ENCODE measurements around the gene ASTN1.
A peak's percentile ranks its signal among the peaks of the same experiment; 100 is the strongest.

The ASTN1 gene

GRCh38 chr1:177165069-177165439 is 542 bp upstream of the ASTN1 start:
- no peak overlapping the region for H3K14ac ChIP-seq (ENCODE audit: low read length in 2 of 2)
- no peak overlapping the region for H2BK12ac ChIP-seq (ENCODE audit: low read length in 2 of 2)
- no peak overlapping the region for H3K4me2 ChIP-seq (ENCODE audit: low read length, poor library complexity, severe bottlenecking)
- no peak overlapping the region for H3K23ac ChIP-seq (ENCODE audit: low read length in 2 of 2)
- H2BK120ac ChIP-seq (ENCODE audit: low read depth, low read length), result no peak overlapping the region
- no peaks in the 10 kb centered on the region for H3K9me3 ChIP-seq (ENCODE audit: control insufficient read depth, low read length)
- no peaks in the 10 kb centered on the region for H3K36me3 ChIP-seq (ENCODE audit: control insufficient read depth in 1 of 2, insufficient read depth in 2 of 2, low read depth in 1 of 2, low read length in 2 of 2)
- no peaks in the 10 kb centered on the region for H3K79me1 ChIP-seq (replicated peaks; ENCODE audit: low read length, poor library complexity, severe bottlenecking)
- H3K18ac ChIP-seq (ENCODE audit: low read depth in 1 of 2, low read length in 2 of 2), result no peak overlapping the region
- peak overlapping the region in 1 of 2 experiments; percentile 71 for H3K4me3 ChIP-seq (ENCODE audit: insufficient read depth in 1 of 2, low read depth in 1 of 2, low read length in 2 of 2)
- WGBS, result 0% methylated on average over 2 of the region's 9 CpGs
- no peak overlapping the region for H4K8ac ChIP-seq (ENCODE audit: low read length)
- no peak overlapping the region for H2AFZ ChIP-seq (ENCODE audit: low read depth, low read length)
- H2BK15ac ChIP-seq (ENCODE audit: low read depth, poor library complexity, severe bottlenecking), result no peak overlapping the region
- no peak overlapping the region for H4K91ac ChIP-seq (ENCODE audit: low read length)
- H3K27ac ChIP-seq (ENCODE audit: low read length, poor library complexity, severe bottlenecking), result no peak overlapping the region
- no peak for DNase-seq
- H2AK5ac ChIP-seq (ENCODE audit: low read length, severe bottlenecking), result no peak overlapping the region
- H3K9ac ChIP-seq (ENCODE audit: low read length), result no peak overlapping the region
- peaks cover 66 to 99% of the 10 kb centered on the region in 2 experiments for H3K27me3 ChIP-seq (ENCODE audit: control insufficient read depth in 1 of 2, insufficient read depth in 1 of 2, low read length in 2 of 2)
- no peak overlapping the region for H3K4ac ChIP-seq (ENCODE audit: low read depth in 1 of 2, low read length in 2 of 2)
- no peak overlapping the region for H2BK5ac ChIP-seq (ENCODE audit: low read depth, low read length, poor library complexity, severe bottlenecking)
- H3K4me1 ChIP-seq (ENCODE audit: control insufficient read depth, insufficient read depth, low read depth, low read length), result peaks cover 6% of the 10 kb centered on the region

GRCh38 chr1:177163844-177164379 is 600 bp downstream of the ASTN1 start:
- H4K91ac ChIP-seq (ENCODE audit: low read length), result no peak overlapping the region
- 5% methylated on average over 12 of the region's 15 CpGs for WGBS
- no peak for DNase-seq

GRCh38 chr1:177162243-177162642 is 2.3 kb downstream of the ASTN1 start:
- H3K79me1 ChIP-seq (replicated peaks; ENCODE audit: low read length, poor library complexity, severe bottlenecking), result no peaks in the 10 kb centered on the region
- no peak overlapping the region for H3K4me3 ChIP-seq (ENCODE audit: insufficient read depth in 1 of 2, low read depth in 1 of 2, low read length in 2 of 2)
- no peak overlapping the region for H2BK120ac ChIP-seq (ENCODE audit: low read depth, low read length)
- H2BK15ac ChIP-seq (ENCODE audit: low read depth, poor library complexity, severe bottlenecking), result no peak overlapping the region
- no peak overlapping the region for H3K27ac ChIP-seq (ENCODE audit: low read length, poor library complexity, severe bottlenecking)
- no peak overlapping the region for H4K91ac ChIP-seq (ENCODE audit: low read length)
- H3K4me1 ChIP-seq (ENCODE audit: control insufficient read depth, insufficient read depth, low read depth, low read length), result peaks cover 6% of the 10 kb centered on the region
- H4K8ac ChIP-seq (ENCODE audit: low read length), result no peak overlapping the region
- peaks cover 54 to 79% of the 10 kb centered on the region in 2 experiments for H3K27me3 ChIP-seq (ENCODE audit: control insufficient read depth in 1 of 2, insufficient read depth in 1 of 2, low read length in 2 of 2)
- no peak overlapping the region for H2BK12ac ChIP-seq (ENCODE audit: low read length in 2 of 2)
- H2AK5ac ChIP-seq (ENCODE audit: low read length, severe bottlenecking), result no peak overlapping the region
- no peak overlapping the region for H3K4me2 ChIP-seq (ENCODE audit: low read length, poor library complexity, severe bottlenecking)
- H3K14ac ChIP-seq (ENCODE audit: low read length in 2 of 2), result no peak overlapping the region
- H3K9me3 ChIP-seq (ENCODE audit: control insufficient read depth, low read length), result no peaks in the 10 kb centered on the region
- DNase-seq, result no peak
- H3K4ac ChIP-seq (ENCODE audit: low read depth in 1 of 2, low read length in 2 of 2), result no peak overlapping the region
- no peak overlapping the region for H3K9ac ChIP-seq (ENCODE audit: low read length)
- WGBS, result 83% methylated on average over 1 of the region's 2 CpGs
- H3K23ac ChIP-seq (ENCODE audit: low read length in 2 of 2), result no peak overlapping the region
- H2BK5ac ChIP-seq (ENCODE audit: low read depth, low read length, poor library complexity, severe bottlenecking), result no peak overlapping the region
- no peak overlapping the region for H3K18ac ChIP-seq (ENCODE audit: low read depth in 1 of 2, low read length in 2 of 2)
- H2AFZ ChIP-seq (ENCODE audit: low read depth, low read length), result no peak overlapping the region
- no peaks in the 10 kb centered on the region for H3K36me3 ChIP-seq (ENCODE audit: control insufficient read depth in 1 of 2, insufficient read depth in 2 of 2, low read depth in 1 of 2, low read length in 2 of 2)

More at GRCh38 chr1:177163844-177164379, 600 bp downstream of the ASTN1 start:
- Histone ChIP-seq H2AFZ (ENCODE audit: low read depth, low read length) (no peak overlapping the region), H3K4me2 (ENCODE audit: low read length, poor library complexity, severe bottlenecking) (peak overlapping the region; percentile 58), H3K23ac (ENCODE audit: low read length in 2 of 2) (no peak overlapping the region), H3K4ac (ENCODE audit: low read depth in 1 of 2, low read length in 2 of 2) (no peak overlapping the region), H3K14ac (ENCODE audit: low read length in 2 of 2) (no peak overlapping the region), H3K27me3 (ENCODE audit: control insufficient read depth in 1 of 2, insufficient read depth in 1 of 2, low read length in 2 of 2) (peaks cover 60 to 95% of the 10 kb centered on the region in 2 experiments), H2BK12ac (ENCODE audit: low read length in 2 of 2) (no peak overlapping the region), H3K18ac (ENCODE audit: low read depth in 1 of 2, low read length in 2 of 2) (peak overlapping the region in 1 of 2 experiments; percentile 50), H3K4me3 (ENCODE audit: insufficient read depth in 1 of 2, low read depth in 1 of 2, low read length in 2 of 2) (peak overlapping the region in 1 of 2 experiments; percentile 71), H3K79me1 (replicated peaks; ENCODE audit: low read length, poor library complexity, severe bottlenecking) (no peaks in the 10 kb centered on the region), H3K27ac (ENCODE audit: low read length, poor library complexity, severe bottlenecking) (no peak overlapping the region), H3K36me3 (ENCODE audit: control insufficient read depth in 1 of 2, insufficient read depth in 2 of 2, low read depth in 1 of 2, low read length in 2 of 2) (no peaks in the 10 kb centered on the region), H4K8ac (ENCODE audit: low read length) (no peak overlapping the region), H3K9ac (ENCODE audit: low read length) (no peak overlapping the region), H3K4me1 (ENCODE audit: control insufficient read depth, insufficient read depth, low read depth, low read length) (peaks cover 6% of the 10 kb centered on the region), H2BK5ac (ENCODE audit: low read depth, low read length, poor library complexity, severe bottlenecking) (no peak overlapping the region), H2AK5ac (ENCODE audit: low read length, severe bottlenecking) (no peak overlapping the region), H2BK120ac (ENCODE audit: low read depth, low read length) (no peak overlapping the region), H2BK15ac (ENCODE audit: low read depth, poor library complexity, severe bottlenecking) (no peak overlapping the region), H3K9me3 (ENCODE audit: control insufficient read depth, low read length) (no peaks in the 10 kb centered on the region)

- Histone ChIP-seq H3K36me3 (ENCODE audit: control insufficient read depth in 1 of 2, insufficient read depth in 2 of 2, low read depth in 1 of 2, low read length in 2 of 2) (no peaks in the 10 kb centered on the region), H2BK120ac (ENCODE audit: low read depth, low read length) (no peak overlapping the region)
These were observed 18.0 kb downstream of the ASTN1 start for GRCh38 chr1:177146499-177146898.

More at GRCh38 chr1:177146499-177146898, 18.0 kb downstream of the ASTN1 start:
- Histone ChIP-seq H3K9ac (ENCODE audit: low read length) (no peak overlapping the region), H3K79me1 (replicated peaks; ENCODE audit: low read length, poor library complexity, severe bottlenecking) (no peaks in the 10 kb centered on the region), H2AK5ac (ENCODE audit: low read length, severe bottlenecking) (no peak overlapping the region), H3K27ac (ENCODE audit: low read length, poor library complexity, severe bottlenecking) (no peak overlapping the region), H3K18ac (ENCODE audit: low read depth in 1 of 2, low read length in 2 of 2) (no peak overlapping the region), H4K91ac (ENCODE audit: low read length) (no peak overlapping the region), H3K4me2 (ENCODE audit: low read length, poor library complexity, severe bottlenecking) (no peak overlapping the region), H2BK5ac (ENCODE audit: low read depth, low read length, poor library complexity, severe bottlenecking) (no peak overlapping the region), H3K4ac (ENCODE audit: low read depth in 1 of 2, low read length in 2 of 2) (no peak overlapping the region), H2BK12ac (ENCODE audit: low read length in 2 of 2) (no peak overlapping the region), H3K4me3 (ENCODE audit: insufficient read depth in 1 of 2, low read depth in 1 of 2, low read length in 2 of 2) (no peak overlapping the region), H3K23ac (ENCODE audit: low read length in 2 of 2) (no peak overlapping the region), H2AFZ (ENCODE audit: low read depth, low read length) (no peak overlapping the region), H3K27me3 (ENCODE audit: control insufficient read depth in 1 of 2, insufficient read depth in 1 of 2, low read length in 2 of 2) (no peaks in the 10 kb centered on the region), H3K14ac (ENCODE audit: low read length in 2 of 2) (no peak overlapping the region), H2BK15ac (ENCODE audit: low read depth, poor library complexity, severe bottlenecking) (no peak overlapping the region), H3K4me1 (ENCODE audit: control insufficient read depth, insufficient read depth, low read depth, low read length) (no peaks in the 10 kb centered on the region), H3K9me3 (ENCODE audit: control insufficient read depth, low read length) (no peaks in the 10 kb centered on the region), H4K8ac (ENCODE audit: low read length) (no peak overlapping the region)
- no peak for DNase-seq
- 100% methylated on average over 1 of the region's 2 CpGs for WGBS

Data from mesenchymal stem cell (in vitro differentiated cells and primary cell).